NCI-H2227 treated with DMSO at 0.1 percent for 48 hours (cell line): ENCODE results near the gene CEP83.
A peak's percentile ranks its signal among the peaks of the same experiment; 100 is the strongest.

ENCODE experiments used
- DNase-seq: peaks from one replicate; lab custom pipeline; 2025; lab: John Stamatoyannopoulos, UW

Gene CEP83

GRCh38 chr12:94305130-94305957 is 154.3 kb downstream of the CEP83 start:
- DNase-seq: no peak

GRCh38 chr12:94304566-94305061 is 155.1 kb downstream of the CEP83 start:
- no peak for DNase-seq

DNA sequence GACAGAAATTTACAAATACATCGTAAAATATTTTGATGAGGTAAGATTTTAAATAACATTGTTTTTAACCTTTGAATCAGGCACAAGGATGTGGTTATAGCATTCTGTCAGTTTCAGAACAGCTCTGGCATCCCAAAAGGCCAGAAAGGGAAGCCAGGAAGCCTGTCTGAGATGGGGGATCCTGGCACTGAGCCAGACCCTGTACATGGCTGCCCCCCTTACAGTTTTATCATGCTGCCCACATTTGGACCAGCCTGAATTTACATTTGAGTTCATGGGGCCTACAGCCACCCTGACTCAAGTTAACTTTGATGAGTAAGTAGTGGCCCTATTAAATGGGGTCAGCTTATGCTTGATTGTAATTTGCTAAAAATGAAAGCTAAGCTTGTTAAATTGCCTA is 155.7 kb downstream of the CEP83 start:
- DNase-seq: no peak

DNA sequence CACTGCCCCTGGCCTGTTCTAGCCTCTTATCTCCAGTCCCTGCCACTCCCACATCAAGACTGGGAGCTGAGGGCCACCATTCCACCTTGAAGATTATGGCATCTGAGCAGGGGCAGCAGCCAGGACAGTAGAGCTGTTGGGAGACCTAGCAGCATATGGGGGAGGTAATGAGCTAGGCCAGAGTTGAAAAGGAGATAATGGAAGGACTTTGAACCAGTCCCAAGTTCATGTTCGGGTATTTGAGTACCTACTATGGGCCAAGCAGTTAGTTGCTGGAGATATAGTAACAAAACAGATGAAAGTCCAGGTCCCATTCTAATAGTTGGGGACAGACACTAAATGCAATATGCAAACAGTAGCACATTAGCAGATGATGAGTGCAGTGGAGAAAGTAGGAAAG is 159.8 kb downstream of the CEP83 start:
- no peak for DNase-seq

DNA sequence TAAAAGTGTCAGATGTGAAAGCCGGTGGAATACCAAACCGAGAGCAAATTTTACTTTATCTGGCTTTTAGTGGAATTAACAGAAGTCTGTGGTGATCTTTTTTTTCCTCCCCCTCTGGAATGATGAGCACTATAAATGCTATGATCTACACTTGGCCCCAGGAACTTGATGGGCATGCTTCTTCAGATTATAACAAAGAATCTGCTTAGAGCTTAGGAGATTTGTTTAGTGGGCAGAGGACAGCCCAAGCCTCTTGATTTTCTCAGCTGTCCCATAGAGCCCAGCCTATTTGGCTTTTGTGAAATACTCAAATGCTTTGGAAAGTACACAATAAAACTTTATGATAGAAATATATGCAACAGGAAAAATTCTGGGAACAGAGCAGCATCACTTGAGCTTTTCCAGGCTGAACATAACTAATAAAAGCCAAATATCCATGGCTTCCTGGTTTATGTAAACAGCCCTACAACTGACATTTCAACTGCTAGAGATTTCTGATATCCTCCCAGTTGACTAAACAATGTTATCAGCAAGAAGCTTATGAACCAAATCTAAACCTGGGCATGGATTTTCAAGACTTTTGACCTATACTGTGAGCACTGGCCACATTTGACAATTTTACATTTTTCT is 161.7 kb downstream of the CEP83 start:
- no peak for DNase-seq

- DNase-seq: no peak
These were observed 162.5 kb downstream of the CEP83 start for GRCh38 chr12:94297096-94297699.

GRCh38 chr12:94290353-94290752 is 169.3 kb downstream of the CEP83 start:
- peak; percentile 70 for DNase-seq

- peak; percentile 75 for DNase-seq
These were observed 170.0 kb downstream of the CEP83 start for GRCh38 chr12:94289461-94290312.

- DNase-seq: peak; percentile 60
These were observed 172.4 kb downstream of the CEP83 start for GRCh38 chr12:94287245-94287628.

DNA sequence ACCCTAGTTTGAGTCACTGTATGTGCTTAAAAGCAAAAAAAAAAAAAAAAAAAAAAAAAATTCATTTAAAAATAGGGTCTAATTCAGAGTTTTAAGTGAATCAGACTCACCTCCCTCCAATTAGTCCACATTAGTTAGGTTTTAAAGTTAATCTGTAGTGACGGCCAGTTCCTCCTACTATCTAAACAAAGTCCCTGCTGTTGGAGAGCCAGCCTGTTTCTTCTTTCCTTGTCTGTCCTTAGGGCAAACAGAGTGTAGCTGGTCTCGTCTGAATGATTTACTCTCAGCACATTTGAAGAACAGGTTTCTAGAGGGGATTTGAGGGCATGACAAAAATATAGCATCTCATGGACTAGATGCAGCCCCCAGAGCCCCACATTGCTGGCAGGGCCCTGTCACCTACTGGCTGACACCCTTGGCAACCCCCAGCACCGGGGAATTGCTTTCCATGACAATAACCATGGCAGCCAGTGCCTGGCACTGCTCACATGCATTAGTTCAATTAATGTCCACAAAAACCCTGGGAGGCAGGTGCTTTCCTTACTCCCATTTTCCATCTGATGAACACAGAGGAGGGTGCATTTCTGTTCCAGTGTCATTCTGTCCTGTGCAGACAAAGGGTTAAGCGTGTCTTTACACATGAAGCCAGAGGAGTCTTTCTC is 173.0 kb downstream of the CEP83 start:
- DNase-seq: peak; percentile 16

- DNase-seq: no peak
These were observed 173.6 kb downstream of the CEP83 start for GRCh38 chr12:94285943-94286582.

GRCh38 chr12:94284859-94285258 is 174.8 kb downstream of the CEP83 start:
- DNase-seq: no peak

- DNase-seq: no peak
These were observed 175.6 kb downstream of the CEP83 start for GRCh38 chr12:94284046-94284445.

- no peak for DNase-seq
These were observed 177.0 kb downstream of the CEP83 start for GRCh38 chr12:94282675-94283074.

- DNase-seq: no peak
These were observed 179.6 kb downstream of the CEP83 start for GRCh38 chr12:94280063-94280462.

DNA sequence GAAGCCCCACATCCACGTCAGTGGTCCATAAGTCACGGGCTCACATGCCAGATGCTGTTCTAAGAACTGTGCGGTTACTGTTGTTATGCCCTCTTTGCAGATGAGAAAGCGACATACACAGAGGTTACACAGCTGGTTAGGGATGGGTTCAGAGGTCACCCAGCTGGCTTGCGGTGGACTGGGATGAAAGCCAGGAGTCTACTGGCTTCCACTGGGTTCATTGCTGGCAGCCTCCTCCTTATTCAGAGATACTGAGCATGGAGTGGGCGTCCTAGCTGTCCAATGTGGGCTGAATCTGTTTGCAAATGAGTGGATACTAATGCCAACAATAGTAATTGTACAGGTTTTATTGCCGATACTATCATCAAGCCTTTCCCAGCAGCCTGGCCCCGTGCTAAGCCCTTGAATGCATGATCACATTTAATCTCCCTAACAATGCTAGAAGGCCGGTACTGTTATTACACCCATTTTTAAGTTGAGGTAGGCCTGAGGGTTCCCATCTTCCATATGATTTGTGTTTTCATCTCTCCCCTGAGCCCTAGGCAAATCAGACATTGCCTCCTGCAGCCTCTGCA is 182.2 kb downstream of the CEP83 start:
- DNase-seq: no peak

DNA sequence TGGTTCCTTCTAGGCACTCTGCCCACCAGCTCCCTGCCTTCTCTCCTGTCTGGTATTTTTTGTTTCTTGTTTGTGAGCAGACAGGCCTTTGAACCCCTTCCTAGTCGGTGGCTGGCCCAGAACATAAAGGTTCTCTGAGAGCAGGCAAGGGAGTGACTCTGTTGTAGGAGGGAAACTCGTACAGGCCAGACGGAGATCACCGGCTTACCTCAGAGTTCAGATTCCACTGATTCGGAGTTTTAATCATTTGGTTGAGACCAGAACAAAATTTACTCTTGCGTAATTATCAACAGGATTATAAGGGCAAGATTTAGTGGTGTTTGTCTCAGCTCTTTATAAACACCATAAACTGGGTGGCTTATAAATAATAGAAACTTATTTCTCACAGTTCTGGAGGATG is 182.9 kb downstream of the CEP83 start:
- DNase-seq: no peak

DNA sequence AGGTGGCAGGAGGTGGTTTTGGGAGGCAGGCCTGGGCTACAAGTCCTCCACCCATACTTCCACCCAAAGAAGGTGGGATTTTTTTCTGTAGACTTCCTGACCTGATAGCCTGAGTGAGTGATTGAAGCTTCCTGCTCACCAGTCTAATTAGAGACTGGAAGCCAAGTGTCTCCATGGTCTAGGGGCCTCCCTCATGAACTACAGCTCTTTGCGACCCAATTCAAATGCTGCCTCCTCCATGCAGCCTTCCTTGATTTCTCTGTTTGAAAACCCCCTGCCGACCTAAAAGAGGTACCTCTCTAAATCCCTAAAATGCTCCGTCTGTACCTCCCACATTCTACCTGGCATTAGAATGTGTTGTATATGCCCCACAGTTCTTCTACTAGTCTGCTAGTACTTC is 186.4 kb downstream of the CEP83 start:
- no peak for DNase-seq

DNA sequence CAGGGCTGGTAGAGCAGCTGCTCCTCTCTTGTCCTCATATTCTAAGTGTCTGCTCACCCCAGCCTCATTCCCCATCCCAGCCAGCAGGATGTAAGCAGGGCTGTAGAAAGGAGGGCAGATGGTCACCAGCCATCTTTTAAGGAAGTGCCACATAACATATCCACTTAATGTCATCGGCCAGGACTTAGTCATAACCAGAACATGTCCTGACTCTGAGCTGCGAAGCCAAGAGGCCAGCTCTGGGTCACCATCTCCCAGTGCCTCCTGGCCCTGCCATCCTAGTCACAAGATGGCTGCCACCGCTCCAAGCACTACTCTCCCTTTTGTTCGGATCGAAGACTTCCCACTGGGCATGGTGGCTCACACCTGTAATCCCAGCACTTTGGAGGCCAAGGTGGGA is 187.4 kb downstream of the CEP83 start:
- DNase-seq: no peak

DNA sequence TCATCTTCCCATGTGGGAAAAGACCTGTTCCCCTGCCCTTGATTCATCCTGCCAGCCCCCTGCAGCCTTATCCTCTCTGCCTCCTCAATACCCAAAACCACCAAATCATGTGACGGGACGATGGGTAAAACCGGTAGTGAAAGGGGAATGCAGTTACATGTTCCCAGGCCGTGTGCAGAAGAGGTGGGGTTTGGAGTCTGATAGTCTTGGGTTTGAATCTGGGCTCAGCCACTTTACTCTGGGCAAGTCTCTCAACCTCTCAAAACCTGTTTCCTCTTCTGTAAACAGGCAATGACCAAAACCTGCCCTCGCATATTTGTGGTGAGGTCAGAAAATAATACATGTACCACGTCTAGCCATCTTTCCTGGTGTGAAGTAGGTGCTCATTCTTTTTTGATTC is 188.3 kb downstream of the CEP83 start:
- DNase-seq: no peak
